Mammary epithelial cell (primary cell): ENCODE results near the gene PSMD14.

ENCODE experiments used
- CTCF ChIP-seq, 2 donors: IDR thresholded peaks in 1 of 2; conservative IDR thresholded peaks in 1 of 2; 2 replicates each; pipeline ENCODE4 v1.5.1; 2011 to 2012; ENCODE audit warnings: inconsistent platforms in 2 of 2, low read length in 2 of 2, mild to moderate bottlenecking in 2 of 2, control low read depth in 1 of 2, low read depth in 1 of 2; ENCODE audit not compliant: insufficient read depth in 1 of 2; ENCODE audit errors: extremely low read depth in 1 of 2
- EZH2 ChIP-seq: IDR thresholded peaks from 2 replicates; pipeline ENCODE4 v1.6.1; 2012; ENCODE audit warnings: low read length, inconsistent platforms, borderline replicate concordance

DNA sequence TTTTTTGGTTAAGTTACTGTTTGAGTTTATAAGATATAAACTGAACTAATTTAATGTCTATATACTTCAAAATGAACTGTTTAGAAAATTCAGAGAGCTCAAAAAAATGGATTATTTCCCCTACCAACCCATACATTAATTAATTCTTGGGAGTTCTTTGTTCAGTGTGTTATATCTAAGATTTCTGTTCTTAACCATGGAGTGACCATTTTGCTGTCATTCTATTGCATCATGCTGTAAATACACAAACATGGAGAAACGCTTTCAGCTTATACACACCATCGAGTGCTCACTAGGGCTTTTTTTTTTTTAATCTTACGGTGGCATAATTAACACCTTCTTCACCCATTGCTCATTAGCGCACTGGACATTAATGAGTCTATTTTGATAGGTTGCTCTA is 74.5 kb downstream of the PSMD14 start:
- TF ChIP-seq CTCF (conservative IDR thresholded peaks at IDR 0.05 in 1 of 2, IDR thresholded peaks at IDR 0.05 in 1 of 2; ENCODE audit: extremely low read depth in 1 of 2, insufficient read depth in 1 of 2, low read depth in 1 of 2, low read length in 2 of 2), result no peak
- TF ChIP-seq EZH2, result no peak
